Measurements from ENCODE around the gene ATXN1. TPM values are rescaled to one million over a fixed set of nuclear protein-coding genes. Genes with fewer than 3 reads are reported as not detected.
A peak's percentile ranks its signal among the peaks of the same experiment; 100 is the strongest.

ATXN1 gene
- total RNA-seq, 1 donor from 2014 or later, result 64.5 TPM

DNA sequence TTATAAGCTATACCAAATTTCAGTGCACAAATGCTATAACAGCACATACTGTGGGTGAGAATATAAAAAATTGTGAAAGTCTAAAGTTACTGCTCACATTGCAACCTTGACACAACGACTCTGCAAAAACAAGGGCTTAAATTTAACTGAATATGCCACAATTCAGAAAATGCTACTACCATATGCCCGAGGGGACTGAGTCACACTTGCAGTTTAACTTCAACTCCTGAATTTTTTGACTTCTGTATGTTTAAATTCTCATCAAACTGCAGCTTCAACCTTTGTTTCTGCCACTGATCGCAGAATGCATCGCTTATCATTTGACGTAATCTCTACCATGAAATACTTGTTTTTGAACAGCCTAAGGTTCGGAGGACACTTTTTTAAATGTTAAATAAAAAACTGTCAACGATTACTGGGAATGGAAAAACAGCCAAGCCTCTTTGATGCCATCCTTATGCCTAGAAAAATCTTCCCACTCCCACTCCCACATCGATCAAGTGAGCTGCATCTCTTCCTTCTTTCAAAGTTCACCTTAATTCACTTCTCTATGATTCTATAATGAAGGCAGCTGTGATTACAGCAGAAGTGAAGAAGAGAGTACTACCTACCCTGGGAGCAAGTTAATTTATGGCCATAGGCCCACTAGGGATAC, 136.5 kb downstream of the ATXN1 start:
- DNase-seq (ENCODE audit: low spot score), result no peak
- Mint-ChIP-seq H3K27ac (ENCODE audit: unreplicated experiment) (peak overlapping the region; percentile 72), H3K36me3 (ENCODE audit: low read depth) (peaks cover 5% of the 10 kb centered on the region)

DNA sequence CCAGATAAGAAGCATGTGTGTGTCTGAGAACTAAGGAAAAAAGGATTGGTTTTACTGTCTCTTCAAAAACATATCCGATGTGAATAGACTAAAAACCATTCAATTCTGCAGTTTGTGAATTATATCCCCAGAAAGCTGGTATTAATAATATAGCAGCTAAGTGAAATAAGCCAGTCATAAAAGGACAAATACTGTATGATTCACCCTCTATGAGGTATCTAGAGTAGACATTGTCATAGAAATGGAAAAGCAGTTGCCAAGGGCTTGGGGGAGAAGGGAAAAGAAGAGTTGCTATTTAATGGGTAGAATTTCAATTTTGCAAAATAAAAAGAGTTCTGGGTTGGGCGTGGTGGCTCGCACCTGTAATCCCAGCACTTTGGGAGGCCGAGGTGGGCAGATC, 137.5 kb downstream of the ATXN1 start:
- DNase-seq (ENCODE audit: low spot score), result no peak
- no peaks in the 10 kb centered on the region for H3K27me3 Mint-ChIP-seq (ENCODE audit: low read depth)
- TF ChIP-seq, protein P1, sequence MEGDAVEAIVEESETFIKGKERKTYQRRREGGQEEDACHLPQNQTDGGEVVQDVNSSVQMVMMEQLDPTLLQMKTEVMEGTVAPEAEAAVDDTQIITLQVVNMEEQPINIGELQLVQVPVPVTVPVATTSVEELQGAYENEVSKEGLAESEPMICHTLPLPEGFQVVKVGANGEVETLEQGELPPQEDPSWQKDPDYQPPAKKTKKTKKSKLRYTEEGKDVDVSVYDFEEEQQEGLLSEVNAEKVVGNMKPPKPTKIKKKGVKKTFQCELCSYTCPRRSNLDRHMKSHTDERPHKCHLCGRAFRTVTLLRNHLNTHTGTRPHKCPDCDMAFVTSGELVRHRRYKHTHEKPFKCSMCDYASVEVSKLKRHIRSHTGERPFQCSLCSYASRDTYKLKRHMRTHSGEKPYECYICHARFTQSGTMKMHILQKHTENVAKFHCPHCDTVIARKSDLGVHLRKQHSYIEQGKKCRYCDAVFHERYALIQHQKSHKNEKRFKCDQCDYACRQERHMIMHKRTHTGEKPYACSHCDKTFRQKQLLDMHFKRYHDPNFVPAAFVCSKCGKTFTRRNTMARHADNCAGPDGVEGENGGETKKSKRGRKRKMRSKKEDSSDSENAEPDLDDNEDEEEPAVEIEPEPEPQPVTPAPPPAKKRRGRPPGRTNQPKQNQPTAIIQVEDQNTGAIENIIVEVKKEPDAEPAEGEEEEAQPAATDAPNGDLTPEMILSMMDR (IDR thresholded peaks at IDR 0.05), result no peak
- peak overlapping the region; percentile 67 for H3K27ac Mint-ChIP-seq (ENCODE audit: unreplicated experiment)
- peaks cover 3% of the 10 kb centered on the region for H3K9me3 Mint-ChIP-seq (ENCODE audit: low read depth)
- H3K36me3 Mint-ChIP-seq (ENCODE audit: low read depth), result peaks cover 4% of the 10 kb centered on the region
- no peak overlapping the region for H3K4me3 Mint-ChIP-seq (ENCODE audit: unreplicated experiment)
- peaks cover 66% of the 10 kb centered on the region for H3K4me1 Mint-ChIP-seq (ENCODE audit: low read depth)

More for the DNA sequence above, 136.5 kb downstream of the ATXN1 start:
- Mint-ChIP-seq H3K27me3 (ENCODE audit: low read depth) (no peaks in the 10 kb centered on the region), H3K4me1 (ENCODE audit: low read depth) (peaks cover 59% of the 10 kb centered on the region), H3K4me3 (ENCODE audit: unreplicated experiment) (no peak overlapping the region), H3K9me3 (ENCODE audit: low read depth) (peaks cover 4% of the 10 kb centered on the region)
- TF ChIP-seq, protein P1 (IDR thresholded peaks at IDR 0.05), result no peak

GRCh38 chr6:16623029-16623653, 138.1 kb downstream of the ATXN1 start:
- Mint-ChIP-seq H3K9me3 (ENCODE audit: low read depth) (no peaks in the 10 kb centered on the region), H3K36me3 (ENCODE audit: low read depth) (peaks cover 1% of the 10 kb centered on the region), H3K4me1 (ENCODE audit: low read depth) (peaks cover 67% of the 10 kb centered on the region), H3K27me3 (ENCODE audit: low read depth) (no peaks in the 10 kb centered on the region), H3K27ac (ENCODE audit: unreplicated experiment) (peak overlapping the region; percentile 67), H3K4me3 (ENCODE audit: unreplicated experiment) (no peak overlapping the region)
- DNase-seq (ENCODE audit: low spot score), result no peak
- TF ChIP-seq, protein P1 (IDR thresholded peaks at IDR 0.05), result no peak

DNA sequence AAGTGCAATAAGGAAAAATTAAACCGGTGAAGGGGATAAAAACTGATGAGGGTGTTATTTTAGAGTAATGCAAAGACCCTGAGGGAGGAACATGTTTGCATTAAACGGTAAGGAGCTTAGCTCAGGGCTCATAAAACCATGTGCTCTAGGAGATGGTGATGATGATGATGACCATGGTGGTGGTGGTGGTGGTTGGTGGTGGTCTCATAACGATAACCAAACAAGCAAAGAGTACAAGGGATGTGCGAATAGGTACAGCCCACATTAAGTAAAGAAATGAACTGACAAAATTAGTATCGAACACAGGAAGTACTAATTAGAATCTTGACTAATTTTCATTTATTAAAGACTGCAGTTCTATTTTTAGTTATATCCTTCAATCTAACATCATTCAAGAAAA, 139.1 kb downstream of the ATXN1 start:
- Mint-ChIP-seq H3K9me3 (ENCODE audit: low read depth) (no peaks in the 10 kb centered on the region), H3K4me1 (ENCODE audit: low read depth) (peaks cover 69% of the 10 kb centered on the region), H3K36me3 (ENCODE audit: low read depth) (no peaks in the 10 kb centered on the region), H3K27ac (ENCODE audit: unreplicated experiment) (peak overlapping the region; percentile 69), H3K27me3 (ENCODE audit: low read depth) (no peaks in the 10 kb centered on the region), H3K4me3 (ENCODE audit: unreplicated experiment) (no peak overlapping the region)
- TF ChIP-seq, protein P1 (IDR thresholded peaks at IDR 0.05), result no peak
- DNase-seq (ENCODE audit: low spot score), result no peak

- TF ChIP-seq, protein P1 (IDR thresholded peaks at IDR 0.05), result no peak
- no peaks in the 10 kb centered on the region for H3K27me3 Mint-ChIP-seq (ENCODE audit: low read depth)
- H3K9me3 Mint-ChIP-seq (ENCODE audit: low read depth), result no peaks in the 10 kb centered on the region
- no peaks in the 10 kb centered on the region for H3K36me3 Mint-ChIP-seq (ENCODE audit: low read depth)
- no peak overlapping the region for H3K4me3 Mint-ChIP-seq (ENCODE audit: unreplicated experiment)
- no peak for DNase-seq (ENCODE audit: low spot score)
- H3K4me1 Mint-ChIP-seq (ENCODE audit: low read depth), result peaks cover 59% of the 10 kb centered on the region
- H3K27ac Mint-ChIP-seq (ENCODE audit: unreplicated experiment), result no peak overlapping the region
Observed at GRCh38 chr6:16621002-16621401, 140.3 kb downstream of the ATXN1 start.

All from chondrocyte (in vitro differentiated cells).